GM12874 (cell line): ENCODE data around the gene RAD51B.

Experiments used
- TF ChIP-seq, protein P1 (sequence below): IDR thresholded peaks from 2 replicates; pipeline ENCODE4 v1.5.1; 2011; ENCODE audit warnings: low read depth, mild to moderate bottlenecking, control low read depth, low read length, moderate library complexity; ENCODE audit not compliant: insufficient read depth

Gene RAD51B

DNA sequence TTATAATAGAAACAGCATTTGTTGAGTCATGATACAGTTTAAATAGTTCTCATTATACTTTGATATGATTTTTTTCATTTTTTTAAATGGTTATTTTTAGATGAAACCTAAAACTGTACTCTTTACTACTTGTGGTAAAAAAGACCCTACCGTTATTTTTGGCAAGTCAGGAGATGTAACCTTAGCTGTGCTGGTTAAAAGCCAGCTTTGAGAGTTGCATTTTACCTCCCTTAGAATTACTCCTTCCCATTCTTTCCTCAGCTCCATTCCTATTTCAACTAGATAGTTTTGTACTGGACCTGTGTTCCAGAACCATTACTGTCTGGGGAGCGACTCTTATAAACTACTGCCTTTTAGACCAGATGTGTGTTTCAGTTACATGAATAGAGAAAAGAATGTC, 92.0 kb downstream of the RAD51B start:
- TF ChIP-seq, protein P1, sequence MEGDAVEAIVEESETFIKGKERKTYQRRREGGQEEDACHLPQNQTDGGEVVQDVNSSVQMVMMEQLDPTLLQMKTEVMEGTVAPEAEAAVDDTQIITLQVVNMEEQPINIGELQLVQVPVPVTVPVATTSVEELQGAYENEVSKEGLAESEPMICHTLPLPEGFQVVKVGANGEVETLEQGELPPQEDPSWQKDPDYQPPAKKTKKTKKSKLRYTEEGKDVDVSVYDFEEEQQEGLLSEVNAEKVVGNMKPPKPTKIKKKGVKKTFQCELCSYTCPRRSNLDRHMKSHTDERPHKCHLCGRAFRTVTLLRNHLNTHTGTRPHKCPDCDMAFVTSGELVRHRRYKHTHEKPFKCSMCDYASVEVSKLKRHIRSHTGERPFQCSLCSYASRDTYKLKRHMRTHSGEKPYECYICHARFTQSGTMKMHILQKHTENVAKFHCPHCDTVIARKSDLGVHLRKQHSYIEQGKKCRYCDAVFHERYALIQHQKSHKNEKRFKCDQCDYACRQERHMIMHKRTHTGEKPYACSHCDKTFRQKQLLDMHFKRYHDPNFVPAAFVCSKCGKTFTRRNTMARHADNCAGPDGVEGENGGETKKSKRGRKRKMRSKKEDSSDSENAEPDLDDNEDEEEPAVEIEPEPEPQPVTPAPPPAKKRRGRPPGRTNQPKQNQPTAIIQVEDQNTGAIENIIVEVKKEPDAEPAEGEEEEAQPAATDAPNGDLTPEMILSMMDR: no peak

DNA sequence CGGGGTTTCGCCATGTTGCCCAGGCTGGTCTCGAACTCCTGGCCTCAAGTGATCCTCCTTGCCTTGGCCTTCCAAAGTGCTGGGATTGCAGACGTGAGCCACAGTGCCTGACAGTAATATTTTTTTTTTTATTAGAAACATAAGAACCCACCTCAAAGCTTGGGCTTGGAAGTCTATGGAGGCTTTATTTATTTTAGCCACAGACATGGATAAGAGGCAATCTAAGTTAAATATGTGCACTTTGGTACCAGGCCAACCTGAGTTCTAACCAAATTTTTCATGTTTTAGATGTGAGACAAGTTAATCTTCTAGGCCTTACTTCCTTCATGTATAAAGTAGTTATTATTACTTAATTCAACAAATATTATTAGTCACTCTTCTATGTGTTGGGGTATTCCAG, 96.9 kb downstream of the RAD51B start:
- TF ChIP-seq, protein P1: no peak

DNA sequence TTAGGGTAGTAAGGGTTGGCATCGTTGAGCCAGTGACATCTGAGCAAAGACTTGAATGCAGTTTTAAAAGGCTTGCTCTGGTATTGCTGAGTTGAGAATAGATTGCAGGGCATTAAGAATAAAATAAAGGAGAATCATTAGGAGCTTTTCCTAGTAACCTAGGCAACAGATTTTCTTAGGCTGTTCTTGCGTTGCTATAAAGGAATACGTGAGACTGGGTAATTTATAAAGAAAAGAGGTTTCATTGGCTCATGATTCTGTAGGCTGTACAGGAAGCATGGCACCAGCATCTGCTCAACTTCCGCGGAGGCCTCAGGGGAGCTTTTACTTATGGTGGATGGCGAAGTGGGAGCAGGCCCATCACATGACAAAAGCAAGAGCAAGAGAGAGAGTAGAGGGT, 97.4 kb downstream of the RAD51B start:
- TF ChIP-seq, protein P1: no peak

DNA sequence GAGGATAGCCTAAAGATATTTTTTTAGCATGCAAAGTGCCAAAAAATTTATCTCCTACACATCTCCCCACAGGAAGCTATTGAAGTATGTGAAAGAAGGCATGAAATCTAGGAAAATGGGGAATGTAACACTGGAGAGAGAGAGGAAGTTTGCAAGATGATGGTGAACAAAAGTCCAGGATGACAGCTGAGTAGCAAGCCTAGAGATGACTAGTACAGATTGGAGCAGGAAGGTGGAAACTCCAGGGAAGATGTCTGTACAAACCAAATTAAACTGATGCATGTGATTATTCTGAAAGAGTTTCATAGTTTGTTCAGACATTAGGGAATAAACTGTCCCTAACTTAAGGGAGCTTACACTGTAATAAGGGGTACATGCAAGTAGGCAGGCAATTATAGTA, 99.3 kb downstream of the RAD51B start:
- TF ChIP-seq, protein P1: no peak

DNA sequence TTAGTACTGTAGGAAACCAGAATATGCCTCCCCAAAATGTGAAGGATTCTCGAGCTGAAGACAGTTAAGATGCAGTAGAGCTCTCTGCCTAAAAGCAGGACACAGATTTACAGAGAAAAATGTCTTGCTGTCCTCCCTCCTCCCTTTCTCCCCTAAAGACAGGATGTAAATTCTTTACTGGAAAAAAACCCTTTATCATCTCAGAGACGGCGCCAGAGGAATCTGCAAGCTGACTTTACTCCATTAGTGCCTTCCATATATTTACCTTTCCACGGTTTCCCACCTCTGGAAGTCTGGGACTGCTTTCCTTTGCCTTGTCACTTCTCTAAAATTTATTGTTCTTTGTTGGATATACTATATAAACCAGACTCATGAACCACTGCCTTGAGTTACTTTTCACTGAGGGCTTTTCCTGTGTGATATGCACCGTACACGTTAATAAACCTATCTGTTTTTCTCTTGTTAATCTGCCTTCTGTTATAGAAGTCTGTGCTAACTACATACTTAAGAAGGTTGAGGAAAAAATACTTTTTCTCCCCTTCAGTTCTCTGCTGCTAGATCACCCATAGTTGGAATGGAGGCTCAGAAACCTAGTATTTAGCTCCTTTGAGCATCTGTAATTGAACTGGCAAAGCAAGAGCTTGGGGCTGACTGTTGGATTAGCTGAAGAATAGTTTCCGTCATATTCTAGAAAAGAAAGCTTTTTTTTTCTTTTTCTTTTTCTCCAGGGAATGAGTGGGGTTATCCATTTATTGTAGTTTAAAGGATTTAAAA, 99.9 kb downstream of the RAD51B start:
- TF ChIP-seq, protein P1: no peak

DNA sequence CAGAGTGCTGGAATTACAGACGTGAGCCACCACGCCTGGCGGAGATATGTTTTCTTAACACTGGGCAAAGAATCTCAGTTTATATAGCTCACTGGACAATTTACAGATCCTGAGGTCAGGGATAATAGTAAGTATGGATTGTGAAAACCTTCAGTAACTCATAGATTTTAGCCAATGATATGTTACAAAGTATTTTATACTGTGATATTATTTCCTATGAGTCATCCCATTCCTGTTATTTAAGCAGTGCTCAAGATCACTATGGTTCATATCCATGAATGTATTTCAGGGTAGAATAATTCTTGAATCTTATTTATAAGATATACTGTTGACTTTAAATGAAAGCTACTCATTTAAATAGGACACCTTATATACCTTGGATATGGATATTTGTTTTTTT, 107.2 kb downstream of the RAD51B start:
- TF ChIP-seq, protein P1: no peak

DNA sequence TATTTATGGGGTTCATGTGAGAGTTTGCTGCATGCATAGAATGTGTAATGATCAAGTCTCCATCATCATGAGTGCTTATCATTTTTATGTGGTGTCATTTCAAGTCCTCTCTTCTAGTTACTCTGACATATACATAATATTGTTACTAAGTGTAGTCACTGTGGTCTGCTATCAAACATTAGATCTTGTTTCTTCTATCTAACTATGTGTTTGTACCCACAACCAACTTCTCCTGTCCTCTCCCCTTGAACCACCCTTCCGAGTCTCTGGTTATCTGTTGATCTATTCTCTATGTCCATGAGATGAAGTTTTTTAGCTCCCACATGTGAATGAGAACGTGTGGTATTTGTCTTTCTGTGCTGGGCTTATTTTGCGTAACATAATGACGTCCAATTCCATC, 107.7 kb downstream of the RAD51B start:
- TF ChIP-seq, protein P1: no peak
